Peyer's patch (tissue), 4 donors: ENCODE measurements around the gene TNS3. TPM values are rescaled to one million over a fixed set of nuclear protein-coding genes. Genes with fewer than 3 reads are reported as not detected.

ENCODE experiments used
- DNase-seq, 3 donors: peaks; one replicate each; pipeline ENCODE4 v3.0.0-alpha.2; 2017 to 2019
- H3K27ac ChIP-seq, 4 donors: fragments of 200-600 bp; sonication (generic); one replicate each; pipeline ENCODE4 v1.5.1; 2016 to 2019
- H3K27me3 ChIP-seq, 2 donors: fragments of 200-600 bp; sonication (generic); one replicate each; pipeline ENCODE4 v1.5.1; 2019
- H3K36me3 ChIP-seq, 3 donors: fragments of 200-600 bp; sonication (generic); one replicate each; pipeline ENCODE4 v1.5.1; 2016 to 2019
- H3K4me1 ChIP-seq, 4 donors: fragments of 200-600 bp; sonication (generic); one replicate each; pipeline ENCODE4 v1.5.1; 2016 to 2019
- H3K4me3 ChIP-seq, 4 donors: fragments of 200-600 bp; sonication (generic); 1 replicate in 3 of 4; 2 replicates in 1 of 4; pipeline ENCODE4 v1.5.1; 2016 to 2019; ENCODE audit warnings: mild to moderate bottlenecking in 1 of 4
- H3K9me3 ChIP-seq, 4 donors: fragments of 200-600 bp; sonication (generic); one replicate each; pipeline ENCODE4 v1.5.1; 2016 to 2019; ENCODE audit warnings: mild to moderate bottlenecking in 1 of 4
- CTCF ChIP-seq, 6 experiments: fragments of 450-650 bp in 4 of 6; fragments of 200-600 bp in 2 of 6; sonication (generic) in 1 of 6; IDR thresholded peaks; one replicate each; pipeline ENCODE4 v1.5.1; 2017 to 2019; ENCODE audit warnings: antibody characterized with exemption in 6 of 6, mild to moderate bottlenecking in 3 of 6, moderate library complexity in 1 of 6
- POLR2A ChIP-seq, 2 donors: fragments of 450-650 bp; IDR thresholded peaks; one replicate each; pipeline ENCODE4 v1.5.1; 2017; ENCODE audit warnings: antibody characterized with exemption in 2 of 2, mild to moderate bottlenecking in 2 of 2, moderate library complexity in 2 of 2
- total RNA-seq, 4 donors: library from RNA; depleted of rRNA; stranded (reverse); fragments of >200 nt; gene quantifications; one replicate each; pipeline ENCODE4 v1.1.0, GENCODE V29; 2016

The TNS3 gene
- total RNA-seq, 4 donors from 2014 or later = 79.5 to 157 (median 112) TPM

GRCh38 chr7:47394751-47395252 is 187.1 kb downstream of the TNS3 start:
- no peak overlapping the region for H3K4me3 ChIP-seq
- H3K36me3 ChIP-seq = peaks cover 0 to 74% (median 0%) of the 10 kb centered on the region in 3 donors
- no peaks in the 10 kb centered on the region for H3K4me1 ChIP-seq
- no peaks in the 10 kb centered on the region for H3K27me3 ChIP-seq
- H3K9me3 ChIP-seq = no peaks in the 10 kb centered on the region
- DNase-seq = peak in 1 of 3 donors; percentile 35
- H3K27ac ChIP-seq = no peak overlapping the region
- no peak for TF ChIP-seq POLR2A (IDR thresholded peaks at IDR 0.05)
- no peak for TF ChIP-seq CTCF (IDR thresholded peaks at IDR 0.05)

DNA sequence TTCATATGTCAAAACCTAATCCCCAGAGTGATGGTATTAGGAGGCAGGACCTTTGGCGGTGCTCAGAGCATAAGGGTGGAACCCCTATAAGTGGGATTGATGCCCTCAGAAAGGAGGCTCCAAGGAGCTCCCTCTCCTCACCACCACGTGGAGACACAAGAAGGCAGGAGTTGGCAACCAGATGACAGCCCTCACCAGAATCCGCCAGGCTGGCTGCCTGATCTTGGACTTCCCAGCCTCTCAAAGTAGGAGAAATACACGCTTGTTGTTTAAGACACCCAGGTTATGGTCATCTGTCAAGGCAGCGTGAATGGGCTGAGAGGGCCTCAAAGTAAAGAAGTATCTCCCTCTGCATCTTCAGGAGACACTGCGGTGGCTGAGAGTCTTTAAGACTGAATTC is 187.7 kb downstream of the TNS3 start:
- TF ChIP-seq CTCF (IDR thresholded peaks at IDR 0.05) = no peak
- TF ChIP-seq POLR2A (IDR thresholded peaks at IDR 0.05) = no peak
- H3K27me3 ChIP-seq = no peaks in the 10 kb centered on the region
- H3K36me3 ChIP-seq = peaks cover 0 to 74% (median 0%) of the 10 kb centered on the region in 3 donors
- H3K9me3 ChIP-seq = no peaks in the 10 kb centered on the region
- H3K4me3 ChIP-seq = no peak overlapping the region
- peak in 1 of 3 donors; percentile 23 for DNase-seq
- H3K27ac ChIP-seq = no peak overlapping the region
- H3K4me1 ChIP-seq = no peaks in the 10 kb centered on the region

- no peaks in the 10 kb centered on the region for H3K4me1 ChIP-seq
- no peak overlapping the region for H3K27ac ChIP-seq
- H3K27me3 ChIP-seq = no peaks in the 10 kb centered on the region
- peak in 1 of 3 donors; percentile 27 for DNase-seq
- TF ChIP-seq POLR2A (IDR thresholded peaks at IDR 0.05) (no peak), CTCF (IDR thresholded peaks at IDR 0.05) (no peak)
- H3K9me3 ChIP-seq = no peaks in the 10 kb centered on the region
- H3K36me3 ChIP-seq = peaks cover 0 to 70% (median 0%) of the 10 kb centered on the region in 3 donors
- no peak overlapping the region for H3K4me3 ChIP-seq
Observed at GRCh38 chr7:47393406-47393805, 188.5 kb downstream of the TNS3 start.

DNA sequence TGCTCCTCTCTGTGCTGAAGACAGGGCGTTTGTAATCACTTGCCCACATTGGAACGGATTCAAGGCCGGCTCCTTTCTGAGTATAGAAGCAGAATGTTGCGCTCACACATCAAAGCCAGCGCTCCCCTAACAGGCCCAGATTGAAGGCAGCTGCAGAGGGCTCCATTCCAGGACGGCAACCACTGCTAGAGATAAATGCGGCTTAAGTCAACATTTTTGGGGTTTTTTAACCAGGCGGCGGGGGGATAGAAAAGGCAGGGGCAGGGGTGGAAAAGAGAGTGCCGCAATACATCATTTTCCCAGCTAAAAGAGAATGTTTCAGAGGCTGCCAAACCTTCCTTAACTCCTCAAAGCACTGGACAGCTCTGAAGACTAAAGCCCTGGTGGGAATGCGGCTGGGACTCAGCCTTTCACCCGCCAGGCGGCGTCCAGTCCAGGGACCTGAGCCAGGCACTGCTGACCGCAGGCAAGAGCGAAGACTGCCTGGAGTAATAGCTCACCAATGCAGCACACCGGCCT is 189.6 kb downstream of the TNS3 start:
- DNase-seq = peak in 1 of 3 donors; percentile 47
- H3K4me3 ChIP-seq = no peak overlapping the region
- no peaks in the 10 kb centered on the region for H3K9me3 ChIP-seq
- TF ChIP-seq CTCF (IDR thresholded peaks at IDR 0.05) (peak in 2 of 6 experiments; percentile 4 to 5), POLR2A (IDR thresholded peaks at IDR 0.05) (no peak)
- no peaks in the 10 kb centered on the region for H3K27me3 ChIP-seq
- no peaks in the 10 kb centered on the region for H3K4me1 ChIP-seq
- peaks cover 0 to 65% (median 0%) of the 10 kb centered on the region in 3 donors for H3K36me3 ChIP-seq
- H3K27ac ChIP-seq = no peak overlapping the region

DNA sequence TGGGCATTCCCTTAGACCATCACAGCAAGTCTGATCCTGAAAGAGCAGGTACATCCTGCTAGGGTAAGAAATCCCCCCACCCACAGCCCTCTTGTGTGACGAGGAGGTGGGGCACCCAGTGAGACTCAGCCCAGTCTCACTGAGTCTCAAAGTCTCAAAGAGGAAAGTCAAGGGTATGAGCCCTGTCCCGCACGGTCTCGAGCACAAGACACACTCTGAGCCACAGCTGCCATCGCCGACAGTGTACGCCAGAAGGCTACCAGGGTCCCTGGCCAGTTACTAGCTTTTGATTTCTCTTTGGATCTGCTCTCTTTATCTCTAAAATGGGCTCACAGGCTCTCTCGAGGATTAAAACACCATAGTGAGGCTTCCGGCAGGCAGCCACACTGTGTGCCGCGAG is 190.2 kb downstream of the TNS3 start:
- H3K4me1 ChIP-seq = no peaks in the 10 kb centered on the region
- DNase-seq = peak in 1 of 3 donors; percentile 34
- no peaks in the 10 kb centered on the region for H3K9me3 ChIP-seq
- peaks cover 0 to 59% (median 0%) of the 10 kb centered on the region in 3 donors for H3K36me3 ChIP-seq
- TF ChIP-seq CTCF (IDR thresholded peaks at IDR 0.05) (no peak), POLR2A (IDR thresholded peaks at IDR 0.05) (no peak)
- H3K4me3 ChIP-seq = no peak overlapping the region
- H3K27me3 ChIP-seq = no peaks in the 10 kb centered on the region
- no peak overlapping the region for H3K27ac ChIP-seq
